ENCODE measurements around the gene ESPNL.
"Not testable (repeated sequence)": the region's sequence is repeated elsewhere in the genome, so short reads cannot be mapped to it uniquely, and the experiment has no call there.

ESPNL gene

DNA sequence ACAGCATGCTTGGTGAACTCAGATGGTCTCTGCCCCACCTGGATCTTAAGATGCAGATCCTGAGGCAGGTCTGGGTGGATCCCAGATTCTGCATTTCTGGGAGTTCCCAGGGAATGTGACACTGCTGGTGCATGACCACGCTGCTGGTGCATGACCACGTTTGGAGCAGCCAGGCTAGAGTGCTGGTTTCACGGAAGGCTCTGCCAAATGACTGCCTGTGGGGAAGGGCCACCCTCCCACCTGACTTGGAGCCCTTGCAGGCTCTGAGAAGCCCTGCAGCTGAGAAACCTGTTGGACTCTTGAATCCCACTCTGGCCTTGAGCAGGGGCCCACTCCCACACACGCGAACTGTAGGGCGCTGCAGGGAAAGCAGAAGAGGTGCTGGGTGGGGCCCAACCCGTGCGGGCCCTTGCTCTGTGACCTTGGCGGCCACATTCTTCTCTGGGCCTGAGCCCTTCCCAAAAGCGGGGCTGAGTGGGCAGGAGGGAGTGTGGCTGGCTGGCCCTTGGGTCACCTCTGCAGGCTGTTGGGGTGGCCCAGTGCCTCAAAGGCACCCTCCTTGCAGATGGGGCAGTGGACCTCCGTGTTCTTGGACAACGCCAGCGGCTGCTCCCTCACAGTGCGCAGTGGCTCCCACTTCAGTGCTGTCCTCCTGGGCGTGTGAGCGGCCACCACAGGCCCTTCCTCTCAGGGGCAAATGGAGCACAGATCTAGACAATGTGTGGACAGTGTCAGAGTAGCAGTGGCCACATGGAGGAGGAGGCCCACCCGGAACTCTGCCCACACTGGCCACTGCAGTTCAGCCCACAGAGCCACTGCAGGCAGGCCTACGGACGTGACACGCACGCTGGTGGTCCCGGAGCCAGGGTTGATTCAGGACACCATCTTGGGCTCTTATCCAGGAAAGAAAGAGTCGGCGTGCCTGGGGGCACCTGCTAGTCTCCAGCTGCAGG is 66.5 kb downstream of the ESPNL start:
- in situ Hi-C loops (cut with MboI; ENCODE audit: low sequenced_read_pairs) = no loop called here

- in situ Hi-C loops (cut with MboI; ENCODE audit: low sequenced_read_pairs) = no loop called here
Observed at GRCh38 chr2:238167344-238167715, 67.2 kb downstream of the ESPNL start.

GRCh38 chr2:238167761-238168160 is 67.6 kb downstream of the ESPNL start:
- in situ Hi-C loops (cut with MboI; ENCODE audit: low sequenced_read_pairs) = no loop called here

DNA sequence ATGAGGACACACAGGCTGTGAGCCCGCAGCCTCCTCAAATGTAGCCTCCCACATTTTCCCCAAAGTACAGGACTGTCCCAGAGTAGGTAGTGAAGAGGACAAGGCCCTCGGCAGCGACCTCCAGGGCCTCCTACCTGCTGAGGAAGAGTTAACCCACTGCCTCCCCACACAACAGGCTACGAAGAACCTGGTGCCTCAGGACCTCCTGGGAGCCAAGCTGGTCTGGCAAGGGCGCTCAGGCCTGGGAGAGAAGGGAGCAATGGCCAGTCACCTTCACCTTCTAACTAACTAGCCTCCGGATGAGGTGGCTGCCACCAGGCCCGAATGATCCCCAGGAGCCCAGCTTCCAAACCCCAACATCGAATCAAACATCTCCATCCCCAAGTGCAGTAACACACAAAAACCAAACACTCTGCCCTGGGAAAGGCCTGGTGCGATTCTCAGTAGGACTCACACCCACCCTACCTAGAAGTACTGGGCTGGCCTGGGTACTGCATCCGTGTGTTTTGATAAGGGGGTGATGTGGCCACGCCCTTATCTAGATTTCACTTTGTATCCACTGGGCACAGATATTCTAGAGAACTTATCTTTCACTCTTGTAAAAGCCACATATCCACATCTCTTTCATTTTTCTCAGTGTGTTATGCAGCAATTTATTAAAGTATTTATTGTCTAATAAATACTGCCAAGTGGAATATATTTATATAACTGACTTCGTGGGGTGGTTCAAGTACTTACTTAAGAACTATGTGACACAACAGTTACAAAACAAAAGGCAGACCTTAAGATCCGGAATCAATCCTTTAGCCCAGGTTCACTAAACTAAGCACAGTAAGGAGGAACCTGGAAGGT is 68.3 kb downstream of the ESPNL start:
- in situ Hi-C loops (cut with MboI; ENCODE audit: low sequenced_read_pairs) = no loop called here

GRCh38 chr2:238169048-238169707 is 69.0 kb downstream of the ESPNL start:
- in situ Hi-C loops (cut with MboI; ENCODE audit: low sequenced_read_pairs) = no loop called here

DNA sequence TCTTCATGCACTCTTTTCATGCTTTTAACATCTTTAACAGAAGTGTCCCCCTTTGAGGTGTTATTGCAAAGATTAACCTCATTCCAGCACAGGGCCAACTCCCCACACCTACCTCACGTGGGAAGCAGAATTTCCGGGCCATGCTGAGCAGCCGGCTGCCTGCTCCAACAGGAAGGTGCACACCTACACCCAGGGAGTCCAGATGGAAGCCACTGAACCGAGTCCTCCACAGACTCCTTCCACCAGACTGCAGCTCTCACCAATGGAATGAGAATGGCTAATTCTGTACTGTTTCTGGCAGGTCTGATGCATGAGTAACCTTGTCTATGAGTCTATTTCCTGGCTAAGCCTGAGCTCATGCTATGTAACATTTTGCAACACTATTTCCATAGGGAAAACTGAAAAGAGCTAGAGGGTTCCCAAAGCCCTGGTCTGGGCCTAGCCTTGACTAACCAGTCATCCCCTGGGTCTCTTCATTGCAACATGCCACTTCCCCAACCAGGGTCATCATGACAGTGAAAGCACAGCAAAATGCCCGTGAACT is 69.6 kb downstream of the ESPNL start:
- in situ Hi-C loops (cut with MboI; ENCODE audit: low sequenced_read_pairs) = no loop called here

GRCh38 chr2:238170386-238171071 is 70.4 kb downstream of the ESPNL start:
- in situ Hi-C loops (cut with MboI; ENCODE audit: low sequenced_read_pairs) = no loop called here

GRCh38 chr2:238171072-238171431 is 70.9 kb downstream of the ESPNL start:
- in situ Hi-C loops (cut with MboI; ENCODE audit: low sequenced_read_pairs) = not testable (repeated sequence)

GRCh38 chr2:238171575-238172187 is 71.5 kb downstream of the ESPNL start:
- in situ Hi-C loops (cut with MboI; ENCODE audit: low sequenced_read_pairs) = no loop called here

DNA sequence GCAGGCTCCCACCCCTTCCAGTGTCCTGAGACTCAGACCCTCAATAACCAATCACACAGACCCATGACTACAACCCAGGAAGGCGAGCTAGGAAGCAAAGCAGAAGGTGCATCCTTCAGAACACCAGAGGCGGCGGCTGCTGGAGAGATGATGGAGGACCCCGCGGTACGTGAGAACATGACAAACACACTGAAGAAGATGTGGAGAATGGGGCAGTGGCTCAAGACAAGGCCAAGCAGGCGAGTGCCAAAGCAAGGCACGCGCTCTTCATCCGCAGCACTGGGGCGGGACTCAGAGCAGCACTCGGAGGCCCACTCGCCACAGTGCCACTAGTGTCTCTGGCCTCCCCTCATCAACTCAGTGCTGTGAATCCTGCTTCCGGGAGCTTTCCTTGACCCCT is 72.3 kb downstream of the ESPNL start:
- in situ Hi-C loops (cut with MboI; ENCODE audit: low sequenced_read_pairs) = no loop called here

- in situ Hi-C loops (cut with MboI; ENCODE audit: low sequenced_read_pairs) = no loop called here
Observed at GRCh38 chr2:238173692-238174091, 73.6 kb downstream of the ESPNL start.

DNA sequence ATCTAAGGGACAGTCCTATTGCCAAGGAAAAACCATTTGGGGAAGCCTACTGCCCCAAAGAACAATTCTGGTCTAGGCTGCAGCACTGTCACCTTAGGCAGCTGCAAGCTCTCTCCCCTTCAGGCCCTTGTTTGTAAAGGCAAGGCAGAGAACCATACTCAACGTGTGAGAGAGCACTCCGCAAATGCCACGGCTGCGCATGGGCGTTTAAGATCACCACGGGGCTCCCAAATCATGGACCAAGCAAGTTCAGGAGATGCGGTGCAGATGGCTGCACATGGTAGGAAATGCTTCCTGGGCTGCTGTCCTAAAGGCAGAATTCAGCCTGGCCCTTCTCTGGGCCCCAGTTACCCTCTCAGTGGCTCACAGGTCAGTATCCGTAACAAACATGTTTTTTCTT is 74.2 kb downstream of the ESPNL start:
- in situ Hi-C loops (cut with MboI; ENCODE audit: low sequenced_read_pairs) = no loop called here

DNA sequence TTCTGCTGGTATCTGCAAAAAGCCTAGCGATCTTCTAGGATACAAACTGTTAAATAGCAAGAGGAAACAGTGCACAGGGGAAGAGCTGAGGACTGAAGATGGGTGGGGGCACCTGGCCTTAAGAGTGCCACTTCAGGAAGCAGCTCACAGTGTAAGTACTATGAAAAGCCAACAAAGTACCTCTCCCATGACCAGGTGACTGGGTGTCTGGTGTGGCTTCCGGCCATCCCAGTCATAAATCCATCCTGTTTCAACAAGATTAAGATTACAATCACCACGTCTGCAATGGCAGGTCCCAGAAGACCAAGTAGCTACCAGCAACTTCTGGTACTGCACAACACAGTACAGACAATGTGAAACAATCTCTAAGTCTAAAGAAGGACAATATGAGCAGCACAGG is 74.6 kb downstream of the ESPNL start:
- in situ Hi-C loops (cut with MboI; ENCODE audit: low sequenced_read_pairs) = no loop called here

- in situ Hi-C loops (cut with MboI; ENCODE audit: low sequenced_read_pairs) = no loop called here
Observed at GRCh38 chr2:238176613-238177012, 76.5 kb downstream of the ESPNL start.

GRCh38 chr2:238180554-238180953 is 80.4 kb downstream of the ESPNL start:
- in situ Hi-C loops (cut with MboI; ENCODE audit: low sequenced_read_pairs) = no loop called here

DNA sequence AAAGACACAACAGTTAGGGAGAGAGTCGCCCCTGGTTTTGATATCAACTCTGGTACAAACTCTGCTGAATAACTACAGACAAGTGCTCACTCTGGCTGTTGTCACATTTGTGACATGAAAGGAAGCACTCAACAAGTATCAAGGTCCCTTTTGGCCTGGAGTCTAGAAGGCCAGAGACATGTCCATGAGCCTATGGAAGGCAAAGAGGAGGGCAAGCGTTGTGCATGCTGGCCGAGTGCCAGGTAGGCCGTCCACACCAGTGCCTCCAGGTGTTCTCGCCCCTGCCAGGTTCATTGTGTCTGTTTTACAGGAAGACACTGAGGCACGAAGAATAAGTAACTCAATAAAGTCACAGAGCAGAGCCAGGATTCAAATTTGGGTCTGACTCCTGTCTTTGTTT is 82.2 kb downstream of the ESPNL start:
- in situ Hi-C loops (cut with MboI; ENCODE audit: low sequenced_read_pairs) = no loop called here

Data from HL-60/S4 (cell line).